Adrenal gland (tissue), 12 donors: ENCODE measurements around the gene GMPPA. TPM values are rescaled to one million over a fixed set of nuclear protein-coding genes. Genes with fewer than 3 reads are reported as not detected.

Experiments
- DNase-seq, 7 donors: peaks; one replicate each; pipeline ENCODE4 v3.0.0-alpha.2; 2019 to 2020
- H3K27ac ChIP-seq, 5 donors: fragments of 200-600 bp; sonication (generic) in 4 of 5; 1 replicate in 3 of 5; 2 replicates in 2 of 5; pipeline versions ENCODE4 v1.5.1 to v1.8.0; 2016 to 2020; ENCODE audit warnings: mild to moderate bottlenecking in 1 of 5
- H3K27me3 ChIP-seq: fragments of 200-600 bp; 2 replicates; pipeline ENCODE4 v1.8.0; 2021
- H3K36me3 ChIP-seq, 2 donors: fragments of 200-600 bp; replicated peaks in 1 of 2; 1 replicate in 1 of 2; 2 replicates in 1 of 2; pipeline versions ENCODE4 v1.5.1 to v1.8.0; 2018 to 2022
- H3K4me1 ChIP-seq, 2 donors: fragments of 200-600 bp; replicated peaks in 1 of 2; 1 replicate in 1 of 2; 2 replicates in 1 of 2; pipeline versions ENCODE4 v1.5.1 to v1.8.0; 2018 to 2021
- H3K4me3 ChIP-seq, 4 donors: fragments of 200-600 bp; sonication (generic) in 3 of 4; one replicate each; pipeline ENCODE4 v1.5.1; 2016 to 2018
- H3K9me3 ChIP-seq, 3 donors: fragments of 200-600 bp; sonication (generic) in 1 of 3; replicated peaks in 1 of 3; 1 replicate in 2 of 3; 2 replicates in 1 of 3; pipeline versions ENCODE4 v1.5.1 to v1.8.0; 2016 to 2021
- CTCF ChIP-seq, 6 experiments: fragments of 450-650 bp in 4 of 6; fragments of 200-600 bp in 2 of 6; sonication (generic) in 1 of 6; IDR thresholded peaks; 1 replicate in 5 of 6; 2 replicates in 1 of 6; pipeline versions ENCODE4 v1.5.1 to v1.8.0; 2016 to 2021; ENCODE audit warnings: antibody characterized with exemption in 6 of 6, mild to moderate bottlenecking in 2 of 6, moderate library complexity in 1 of 6
- POLR2A ChIP-seq, 2 donors: fragments of 450-650 bp; IDR thresholded peaks; one replicate each; pipeline ENCODE4 v1.6.1; 2017; ENCODE audit warnings: antibody characterized with exemption in 2 of 2, mild to moderate bottlenecking in 2 of 2, moderate library complexity in 1 of 2
- WGBS, 4 donors: extraction: QIAGEN DNeasy Blood & Tissue Kit in 2 of 4; methylation state at CpG; one replicate each; pipeline versions ENCODE4 v1.1.5 to v1.1.7; 2013 to 2017; 5-methylcytosine and 5-hydroxymethylcytosine counted together
- intact Hi-C, 2 donors: fragments of 100-400 bp; cut with DNase I; formaldehyde crosslinking; loops; one replicate each; pipeline versions ENCODE4 v1.14.1 to v1.15.0; 2022 to 2023
- polyA plus RNA-seq, 3 donors: library from polyadenylated mRNA; stranded (reverse); fragments of 200-250 nt in 2 of 3; fragments of 350-450 nt in 1 of 3; fragmentation: Illumina TruSeq in 1 of 3; extraction: RNeasy Lipid Tissue Mini Kit (QIAGEN cat#74804) in 1 of 3; gene quantifications; one replicate each; pipeline ENCODE4 v1.2.3, GENCODE V29; 2013 to 2014
- total RNA-seq, 9 donors: library from RNA; depleted of rRNA in 4 of 9; stranded (reverse); fragments of >200 nt in 4 of 9; fragments of 120-200 nt in 1 of 9; fragmentation: NEBNext Ultra II Directional in 1 of 9; extraction: Animal tissue kit (Norgen Biotek cat#: 25700) in 1 of 9; gene quantifications; one replicate each; pipeline versions ENCODE4 v1.1.0 to v1.2.4, GENCODE V29; 2013 to 2023
- donor health status: healthy with polysubstance abuse.
- donor health status: Bipolar disorder and iron deficiency.
- donor health status: DM: yes; HTN: yes; CAD: no.
- donor health status: DM: no; HTN: no; CAD: no.
- donor health status: DM: no; HTN: no; CAD: no.
- donor health status: DM: yes; HTN: yes; CAD: no.

Gene GMPPA
- total and polyA plus RNA-seq, 12 donors, result 23.0 to 72.2 (median 35.3) TPM

- Histone ChIP-seq H3K9me3 (no peaks in the 10 kb centered on the region), H3K4me1 (peaks cover 10 to 24% of the 10 kb centered on the region in 2 donors), H3K27ac (peak within 1 kb of the TSS; percentile 54 to 96 (median 84)), H3K36me3 (peaks cover 0 to 25% of the 10 kb centered on the region in 2 donors), H3K27me3 (no peaks in the 10 kb centered on the region), H3K4me3 (peak within 1 kb of the TSS; percentile 40 to 86 (median 61))
- 1 to 2% (median 2%) methylated on average over 9 to 75 of the region's 75 CpGs for WGBS, 4 donors
- intact Hi-C loops, result loop anchor here (5.0 kb wide), 2 partner anchors 99 to 144 kb away; no protein-coding TSS in a partner anchor
- TF ChIP-seq CTCF (IDR thresholded peaks at IDR 0.05) (no peak), POLR2A (IDR thresholded peaks at IDR 0.05) (peak; percentile 47 to 82)
- DNase-seq, result peak; percentile 99 to 100 (median 99)
These were observed 45.1 kb downstream of the GMPPA start, which contains the start of the genes CHPF and TMEM198 for GRCh38 chr2:219543596-219544358. CHPF (minus strand) TSS chr2:219543809; CDS start chr2:219543538, 271 bp downstream. TMEM198 (plus strand) TSS chr2:219544028; CDS start chr2:219544728, 700 bp downstream.

- Histone ChIP-seq H3K4me1 (peaks cover 10 to 24% of the 10 kb centered on the region in 2 donors), H3K27ac (peak overlapping the region in 2 of 5 donors; percentile 92 to 96), H3K36me3 (peaks cover 0 to 17% of the 10 kb centered on the region in 2 donors), H3K4me3 (peak overlapping the region in 1 of 4 donors; percentile 82), H3K9me3 (no peaks in the 10 kb centered on the region), H3K27me3 (no peaks in the 10 kb centered on the region)
- 45 to 53% (median 47%) methylated on average over 9 of the region's 9 CpGs for WGBS, 4 donors
- intact Hi-C loops, result loop anchor here (5.0 kb wide), 2 partner anchors 98 to 143 kb away; no protein-coding TSS in a partner anchor
- no peak for DNase-seq
- TF ChIP-seq POLR2A (IDR thresholded peaks at IDR 0.05) (no peak), CTCF (IDR thresholded peaks at IDR 0.05) (no peak)
These were observed 45.9 kb downstream of the GMPPA start for GRCh38 chr2:219544567-219544966.

GRCh38 chr2:219545295-219545942 lies 46.7 kb downstream of the GMPPA start:
- WGBS, 4 donors, result 82 to 92% (median 91%) methylated on average over 1 to 3 of the region's 3 CpGs
- no peak for TF ChIP-seq CTCF (IDR thresholded peaks at IDR 0.05)
- Histone ChIP-seq H3K36me3 (peaks cover 0 to 8% of the 10 kb centered on the region in 2 donors), H3K27me3 (no peaks in the 10 kb centered on the region), H3K9me3 (no peaks in the 10 kb centered on the region), H3K4me1 (peaks cover 10 to 24% of the 10 kb centered on the region in 2 donors), H3K27ac (no peak overlapping the region), H3K4me3 (no peak overlapping the region)
- intact Hi-C loops, result no loop called here
- DNase-seq, result no peak

- peaks cover 10 to 24% of the 10 kb centered on the region in 2 donors for H3K4me1 ChIP-seq
- no peak overlapping the region for H3K4me3 ChIP-seq
- DNase-seq, result no peak
- no peak overlapping the region for H3K27ac ChIP-seq
- H3K9me3 ChIP-seq, result no peaks in the 10 kb centered on the region
- intact Hi-C loops, result no loop called here
- H3K36me3 ChIP-seq, result peaks cover 0 to 5% of the 10 kb centered on the region in 2 donors
- 72 to 84% (median 78%) methylated on average over 4 of the region's 4 CpGs for WGBS, 4 donors
- no peaks in the 10 kb centered on the region for H3K27me3 ChIP-seq
- TF ChIP-seq POLR2A (IDR thresholded peaks at IDR 0.05), result no peak
- TF ChIP-seq CTCF (IDR thresholded peaks at IDR 0.05), result no peak
These were observed 47.3 kb downstream of the GMPPA start for GRCh38 chr2:219545943-219546352.
